H9 (cell line): ENCODE results near the gene IRF2BP2. TPM values are rescaled to one million over a fixed set of nuclear protein-coding genes. Genes with fewer than 3 reads are reported as not detected.

Experiments used
- DNase-seq: peaks from one replicate; pipeline ENCODE4 v3.0.0-alpha.2; 2017
- H2AFZ ChIP-seq: one replicate; pipeline ENCODE4 v1.6.1; 2013; ENCODE audit warnings: mild to moderate bottlenecking, low read length, control low read depth, moderate library complexity
- H2AK5ac ChIP-seq: 2 replicates; pipeline ENCODE4 v1.6.1; 2013; ENCODE audit warnings: low read length, control low read depth, mixed read lengths; ENCODE audit not compliant: insufficient read length
- H2BK120ac ChIP-seq: one replicate; pipeline ENCODE4 v1.6.1; 2013; ENCODE audit warnings: low read depth, mild to moderate bottlenecking, low read length, control low read depth, inconsistent platforms; ENCODE audit not compliant: poor library complexity, severe bottlenecking
- H2BK12ac ChIP-seq: 2 replicates; pipeline ENCODE4 v1.6.1; 2013; ENCODE audit warnings: low read length, control low read depth, mixed read lengths, low read depth; ENCODE audit not compliant: insufficient read length
- H2BK15ac ChIP-seq: 2 replicates; pipeline ENCODE4 v1.6.1; 2013; ENCODE audit warnings: low read depth, low read length, control low read depth
- H2BK20ac ChIP-seq: one replicate; pipeline ENCODE4 v1.6.1; 2013; ENCODE audit warnings: low read depth, mild to moderate bottlenecking, low read length, control low read depth, inconsistent platforms; ENCODE audit not compliant: poor library complexity, severe bottlenecking
- H2BK5ac ChIP-seq: 2 replicates; pipeline ENCODE4 v1.6.1; 2013; ENCODE audit warnings: low read length, control low read depth, mixed read lengths; ENCODE audit not compliant: insufficient read length
- H3K14ac ChIP-seq: 2 replicates; pipeline ENCODE4 v1.6.1; 2013; ENCODE audit warnings: low read length, control low read depth; ENCODE audit not compliant: insufficient read depth
- H3K18ac ChIP-seq: 2 replicates; pipeline ENCODE4 v1.6.1; 2013; ENCODE audit warnings: low read depth, mild to moderate bottlenecking, mixed read lengths, low read length, control low read depth; ENCODE audit not compliant: insufficient read length
- H3K23ac ChIP-seq: 2 replicates; pipeline ENCODE4 v1.6.1; 2013; ENCODE audit warnings: low read length, control low read depth, mixed read lengths, low read depth; ENCODE audit not compliant: insufficient read length
- H3K23me2 ChIP-seq: 2 replicates; pipeline ENCODE4 v1.6.1; 2013; ENCODE audit warnings: low read depth, mild to moderate bottlenecking, mixed read lengths, low read length, control low read depth; ENCODE audit not compliant: insufficient read length, poor library complexity, severe bottlenecking
- H3K27ac ChIP-seq: 2 replicates; pipeline ENCODE4 v1.5.1; 2013; ENCODE audit warnings: low read length, control low read depth, mixed read lengths, low read depth; ENCODE audit not compliant: insufficient read length
- H3K27me3 ChIP-seq: 2 replicates; pipeline ENCODE4 v1.6.1; 2013; ENCODE audit warnings: low read length, control low read depth, inconsistent platforms; ENCODE audit not compliant: insufficient read depth
- H3K4ac ChIP-seq: 2 replicates; pipeline ENCODE4 v1.6.1; 2013; ENCODE audit warnings: low read depth, mild to moderate bottlenecking, control low read depth, inconsistent platforms, low read length, moderate library complexity
- H3K4me1 ChIP-seq: 2 replicates; pipeline ENCODE4 v1.6.1; 2013; ENCODE audit warnings: low read length, control low read depth, inconsistent platforms; ENCODE audit not compliant: insufficient read depth
- H3K4me2 ChIP-seq: 2 replicates; pipeline ENCODE4 v1.6.1; 2013; ENCODE audit warnings: low read length, control low read depth, mixed read lengths; ENCODE audit not compliant: insufficient read length, insufficient read depth
- H3K56ac ChIP-seq: 2 replicates; pipeline ENCODE4 v1.6.1; 2013; ENCODE audit warnings: low read depth, mild to moderate bottlenecking, mixed read lengths, low read length, control low read depth; ENCODE audit not compliant: insufficient read length
- H3K79me1 ChIP-seq: 2 replicates; pipeline ENCODE4 v1.6.1; 2013; ENCODE audit warnings: low read depth, mild to moderate bottlenecking, moderate library complexity, low read length, control low read depth, inconsistent platforms; ENCODE audit not compliant: insufficient read depth, poor library complexity, severe bottlenecking
- H3K79me2 ChIP-seq: 2 replicates; pipeline ENCODE4 v1.6.1; 2013; ENCODE audit warnings: low read length, control low read depth, inconsistent platforms; ENCODE audit not compliant: insufficient read depth
- H3K9ac ChIP-seq: 2 replicates; pipeline ENCODE4 v1.6.1; 2013; ENCODE audit warnings: low read length, control low read depth, mixed read lengths; ENCODE audit not compliant: insufficient read length; ENCODE audit errors: extremely low read depth
- H3K9me3 ChIP-seq: one replicate; pipeline ENCODE4 v1.6.1; 2013; ENCODE audit warnings: low read depth, low read length, inconsistent platforms; ENCODE audit not compliant: control insufficient read depth
- H3T11ph ChIP-seq: one replicate; pipeline ENCODE4 v1.6.1; 2013; ENCODE audit warnings: mild to moderate bottlenecking, low read length, control low read depth, inconsistent platforms
- H4K20me1 ChIP-seq: one replicate; pipeline ENCODE4 v1.6.1; 2013; ENCODE audit not compliant: control insufficient read depth, insufficient read length, insufficient read depth
- H4K5ac ChIP-seq: 2 replicates; pipeline ENCODE4 v1.6.1; 2013; ENCODE audit warnings: low read depth, mild to moderate bottlenecking, mixed read lengths, low read length, control low read depth; ENCODE audit not compliant: insufficient read length
- H4K8ac ChIP-seq: replicated peaks from 2 replicates; pipeline ENCODE4 v1.6.1; 2013; ENCODE audit warnings: low read length, control low read depth, mixed read lengths, low read depth; ENCODE audit not compliant: insufficient read length
- H4K91ac ChIP-seq: 2 replicates; pipeline ENCODE4 v1.6.1; 2013; ENCODE audit warnings: low read depth, mild to moderate bottlenecking, moderate library complexity, mixed read lengths, low read length, control low read depth; ENCODE audit not compliant: insufficient read length
- H3K27ac Mint-ChIP-seq, 3 experiments: 2 replicates in 2 of 3; 3 replicates in 1 of 3; pipeline ENCODE4 v1.8.0; 2020 to 2021; ENCODE audit warnings: mixed read lengths in 3 of 3, mild to moderate bottlenecking in 1 of 3, moderate library complexity in 1 of 3
- H3K27me3 Mint-ChIP-seq: 2 replicates; pipeline ENCODE4 v1.8.0; 2021; ENCODE audit warnings: low read depth, mild to moderate bottlenecking, moderate library complexity, mixed read lengths
- H3K36me3 Mint-ChIP-seq, 3 experiments: 2 replicates in 2 of 3; 3 replicates in 1 of 3; pipeline ENCODE4 v1.8.0; 2020 to 2021; ENCODE audit warnings: low read depth in 3 of 3, mixed read lengths in 3 of 3; ENCODE audit not compliant: insufficient read depth in 1 of 3
- H3K4me1 Mint-ChIP-seq, 2 experiments: 2 replicates each; pipeline ENCODE4 v1.8.0; 2020; ENCODE audit warnings: mixed read lengths in 2 of 2
- H3K4me3 Mint-ChIP-seq, 2 experiments: 2 replicates in 1 of 2; 3 replicates in 1 of 2; pipeline ENCODE4 v1.8.0; 2020 to 2021; ENCODE audit warnings: mild to moderate bottlenecking in 2 of 2, mixed read lengths in 2 of 2, moderate library complexity in 1 of 2
- H3K9me3 Mint-ChIP-seq, 2 experiments: 2 replicates in 1 of 2; 3 replicates in 1 of 2; pipeline ENCODE4 v1.8.0; 2020; ENCODE audit warnings: mild to moderate bottlenecking in 2 of 2, mixed read lengths in 2 of 2, moderate library complexity in 1 of 2
- WGBS: extraction: QIAGEN DNeasy Blood & Tissue Kit; methylation state at CpG from one replicate; pipeline ENCODE4 v1.1.7; 2013; ENCODE audit warnings: missing lambda C conversion rate, low lambda C conversion rate, mixed read lengths; ENCODE audit not compliant: insufficient read length; ENCODE audit errors: extremely low coverage; 5-methylcytosine and 5-hydroxymethylcytosine counted together
- total RNA-seq: library from RNA; stranded (reverse); gene quantifications from 2 replicates; pipeline ENCODE4 v1.2.1, GENCODE V29; 2021
- TF ChIP-seq, protein P1 (sequence below): fragments of 200-600 bp; sonication (generic); conservative IDR thresholded peaks from 3 replicates; pipeline ENCODE4 v1.8.0; 2021; ENCODE audit warnings: antibody characterized with exemption, mild to moderate bottlenecking

The IRF2BP2 gene
- total RNA-seq, 1 experiment from 2014 or later, result 80.2 TPM

DNA sequence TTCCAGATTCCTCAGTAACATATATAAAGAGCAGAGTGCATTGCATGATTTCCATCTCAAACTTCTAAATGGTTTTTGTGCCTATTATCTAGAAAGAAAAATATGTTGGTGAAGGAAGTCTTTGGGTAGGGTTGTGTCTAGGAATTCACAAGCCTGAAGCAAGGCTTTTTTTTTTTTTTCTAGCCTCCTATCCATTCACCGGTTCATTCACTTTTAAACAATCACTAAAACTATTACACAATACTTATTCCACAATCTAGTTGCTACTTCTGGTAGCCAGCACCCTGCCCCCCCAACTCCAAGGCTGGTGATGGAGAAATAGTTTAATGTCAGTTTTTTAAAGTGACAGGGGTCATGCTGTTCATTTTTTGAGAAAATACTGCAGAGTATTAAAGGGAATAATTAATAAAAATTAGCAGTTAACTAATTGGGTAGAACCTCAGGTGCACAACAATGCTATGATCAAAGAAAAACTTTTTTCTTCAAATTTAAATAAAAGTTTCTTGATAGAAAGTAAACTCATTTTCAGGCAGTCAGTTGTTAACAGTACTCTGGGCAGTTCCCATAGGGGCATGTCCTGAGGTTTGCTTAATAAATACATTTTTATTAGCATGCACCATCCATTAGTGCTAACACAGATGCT lies 10.9 kb downstream of the IRF2BP2 start:
- Mint-ChIP-seq H3K4me1 (peaks cover 37 to 38% of the 10 kb centered on the region in 2 experiments), H3K27me3 (no peaks in the 10 kb centered on the region), H3K36me3 (peaks cover 0 to 9% (median 6%) of the 10 kb centered on the region in 3 experiments; a peak in 4 of 7 replicates), H3K27ac (peak overlapping the region in 2 of 3 experiments; percentile 83 to 92; a peak in 3 of 7 replicates), H3K9me3 (peaks cover 3% of the 10 kb centered on the region in 2 experiments; a peak in 3 of 5 replicates), H3K4me3 (peak overlapping the region; percentile 74 to 80)
- TF ChIP-seq, protein P1, sequence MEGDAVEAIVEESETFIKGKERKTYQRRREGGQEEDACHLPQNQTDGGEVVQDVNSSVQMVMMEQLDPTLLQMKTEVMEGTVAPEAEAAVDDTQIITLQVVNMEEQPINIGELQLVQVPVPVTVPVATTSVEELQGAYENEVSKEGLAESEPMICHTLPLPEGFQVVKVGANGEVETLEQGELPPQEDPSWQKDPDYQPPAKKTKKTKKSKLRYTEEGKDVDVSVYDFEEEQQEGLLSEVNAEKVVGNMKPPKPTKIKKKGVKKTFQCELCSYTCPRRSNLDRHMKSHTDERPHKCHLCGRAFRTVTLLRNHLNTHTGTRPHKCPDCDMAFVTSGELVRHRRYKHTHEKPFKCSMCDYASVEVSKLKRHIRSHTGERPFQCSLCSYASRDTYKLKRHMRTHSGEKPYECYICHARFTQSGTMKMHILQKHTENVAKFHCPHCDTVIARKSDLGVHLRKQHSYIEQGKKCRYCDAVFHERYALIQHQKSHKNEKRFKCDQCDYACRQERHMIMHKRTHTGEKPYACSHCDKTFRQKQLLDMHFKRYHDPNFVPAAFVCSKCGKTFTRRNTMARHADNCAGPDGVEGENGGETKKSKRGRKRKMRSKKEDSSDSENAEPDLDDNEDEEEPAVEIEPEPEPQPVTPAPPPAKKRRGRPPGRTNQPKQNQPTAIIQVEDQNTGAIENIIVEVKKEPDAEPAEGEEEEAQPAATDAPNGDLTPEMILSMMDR, result no peak
- Histone ChIP-seq H3K23ac (no peak overlapping the region), H3K4me2 (peak overlapping the region; percentile 92), H3T11ph (no peak overlapping the region), H4K91ac (no peak overlapping the region), H3K79me2 (peaks cover 3% of the 10 kb centered on the region; the same call in 1 of the 2 replicates), H3K27ac (no peak overlapping the region), H2BK120ac (no peak overlapping the region), H4K5ac (no peak overlapping the region), H3K4me1 (peaks cover 2% of the 10 kb centered on the region), H2BK12ac (no peak overlapping the region), H3K9ac (peak overlapping the region; percentile 25), H2BK15ac (no peak overlapping the region), H3K9me3 (no peaks in the 10 kb centered on the region), H3K27me3 (no peaks in the 10 kb centered on the region), H3K56ac (no peak overlapping the region), H2AK5ac (no peak overlapping the region), H2BK5ac (no peak overlapping the region), H3K18ac (no peak overlapping the region), H2AFZ (no peak overlapping the region), H4K20me1 (no peaks in the 10 kb centered on the region), H4K8ac (no peak overlapping the region), H3K79me1 (no peaks in the 10 kb centered on the region), H3K4ac (no peak overlapping the region), H3K23me2 (no peaks in the 10 kb centered on the region), H2BK20ac (no peak overlapping the region), H3K14ac (no peak overlapping the region)
- no peak for DNase-seq
- no CpG with 5 or more reads among the region's 1 CpG for WGBS
